Measurements from ENCODE around the gene JPH2.
A peak's percentile ranks its signal among the peaks of the same experiment; 100 is the strongest.
"Not testable (repeated sequence)": the region's sequence is repeated elsewhere in the genome, so short reads cannot be mapped to it uniquely, and the experiment has no call there.

Gene JPH2

DNA sequence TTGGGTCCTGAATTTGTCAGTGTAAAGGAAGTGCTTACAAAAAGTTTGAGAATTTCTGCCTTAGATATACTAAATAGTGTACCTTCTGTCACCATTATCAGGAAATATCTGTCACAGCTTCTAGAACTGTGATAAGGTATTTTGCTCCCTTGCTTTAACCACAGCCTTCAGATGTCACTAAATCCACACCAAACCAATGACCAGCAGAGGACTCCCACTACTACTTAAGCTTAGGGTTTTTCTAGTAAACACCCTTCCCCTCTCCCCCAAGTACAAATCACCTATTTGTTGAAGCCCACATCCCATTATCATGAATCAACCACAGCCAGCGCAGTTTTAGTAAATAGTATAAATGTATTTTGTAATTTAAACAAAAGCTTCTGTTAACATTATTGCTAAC is 8.6 kb upstream of the JPH2 start:
- Histone ChIP-seq H3K9ac (ENCODE audit: insufficient read length, low read depth) (no peak overlapping the region), H3K36me3 (ENCODE audit: insufficient read depth, insufficient read length, low read length) (peaks cover 47% of the 10 kb centered on the region), H3K9me3 (ENCODE audit: insufficient read depth, low read length) (no peaks in the 10 kb centered on the region), H3K27me3 (ENCODE audit: insufficient read depth, insufficient read length) (no peaks in the 10 kb centered on the region), H3K4me1 (ENCODE audit: insufficient read depth, insufficient read length) (no peaks in the 10 kb centered on the region), H3K4me3 (ENCODE audit: insufficient read length, low read depth) (no peak overlapping the region)
- DNase-seq (ENCODE audit: low read depth, low spot score) = no peak
- TF ChIP-seq YY1 (IDR thresholded peaks at IDR 0.05; ENCODE audit: insufficient read depth, insufficient read length) (no peak), SUZ12 (IDR thresholded peaks at IDR 0.05; ENCODE audit: extremely low read depth, insufficient read depth, insufficient read length) (no peak), ZNF274 (IDR thresholded peaks at IDR 0.05; ENCODE audit: low read depth, low read length) (no peak)

DNA sequence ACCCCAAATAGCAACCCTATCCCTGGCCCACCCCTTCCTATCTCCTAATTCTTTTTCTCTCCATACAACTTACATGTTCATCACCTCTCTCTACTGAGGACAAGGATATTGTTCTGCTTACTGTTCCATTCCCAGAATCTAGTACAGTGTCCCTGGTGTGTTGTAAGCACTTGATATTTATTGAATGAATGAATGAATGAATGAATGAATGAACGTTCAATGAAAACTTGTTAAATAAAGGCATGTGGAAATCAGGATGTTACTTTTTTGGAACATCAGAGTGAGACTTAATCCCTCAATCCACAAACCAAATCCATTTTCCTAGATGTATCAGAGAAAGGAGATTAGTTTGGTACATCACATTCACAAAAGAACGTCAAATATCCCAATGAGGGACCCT is 6.8 kb upstream of the JPH2 start:
- Histone ChIP-seq H3K4me3 (ENCODE audit: insufficient read length, low read depth) (no peak overlapping the region), H3K9ac (ENCODE audit: insufficient read length, low read depth) (no peak overlapping the region), H3K27me3 (ENCODE audit: insufficient read depth, insufficient read length) (no peaks in the 10 kb centered on the region), H3K4me1 (ENCODE audit: insufficient read depth, insufficient read length) (peaks cover 2% of the 10 kb centered on the region), H3K9me3 (ENCODE audit: insufficient read depth, low read length) (no peaks in the 10 kb centered on the region), H3K36me3 (ENCODE audit: insufficient read depth, insufficient read length, low read length) (peaks cover 29% of the 10 kb centered on the region)
- no peak for DNase-seq (ENCODE audit: low read depth, low spot score)
- TF ChIP-seq ZNF274 (IDR thresholded peaks at IDR 0.05; ENCODE audit: low read depth, low read length) (no peak), SUZ12 (IDR thresholded peaks at IDR 0.05; ENCODE audit: extremely low read depth, insufficient read depth, insufficient read length) (no peak), YY1 (IDR thresholded peaks at IDR 0.05; ENCODE audit: insufficient read depth, insufficient read length) (no peak)

DNA sequence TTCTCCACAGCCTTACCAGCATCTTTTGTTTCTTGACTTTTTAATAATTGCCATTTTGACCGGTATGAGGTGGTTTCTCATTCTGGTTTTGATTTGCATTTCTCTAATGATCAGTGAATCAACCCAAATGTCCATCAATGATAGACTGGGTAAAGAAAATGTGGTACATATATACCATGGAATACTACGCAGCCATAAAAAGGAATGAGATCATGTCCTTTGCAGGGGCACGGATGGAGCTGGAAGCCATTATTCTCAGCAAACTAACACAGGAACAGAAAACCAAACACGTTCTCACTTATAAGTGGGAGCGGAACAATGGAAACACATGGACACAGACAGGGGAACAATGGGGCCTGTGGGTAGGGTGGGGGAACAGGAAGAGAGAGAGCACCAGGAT is 4.7 kb upstream of the JPH2 start:
- H3K9ac ChIP-seq (ENCODE audit: insufficient read length, low read depth); DNase-seq (ENCODE audit: low read depth, low spot score); H3K9me3 ChIP-seq (ENCODE audit: insufficient read depth, low read length); H3K4me3 ChIP-seq (ENCODE audit: insufficient read length, low read depth); H3K4me1 ChIP-seq (ENCODE audit: insufficient read depth, insufficient read length); H3K27me3 ChIP-seq (ENCODE audit: insufficient read depth, insufficient read length): not testable (repeated sequence)
- peaks cover 13% of the 10 kb centered on the region for H3K36me3 ChIP-seq (ENCODE audit: insufficient read depth, insufficient read length, low read length)

DNA sequence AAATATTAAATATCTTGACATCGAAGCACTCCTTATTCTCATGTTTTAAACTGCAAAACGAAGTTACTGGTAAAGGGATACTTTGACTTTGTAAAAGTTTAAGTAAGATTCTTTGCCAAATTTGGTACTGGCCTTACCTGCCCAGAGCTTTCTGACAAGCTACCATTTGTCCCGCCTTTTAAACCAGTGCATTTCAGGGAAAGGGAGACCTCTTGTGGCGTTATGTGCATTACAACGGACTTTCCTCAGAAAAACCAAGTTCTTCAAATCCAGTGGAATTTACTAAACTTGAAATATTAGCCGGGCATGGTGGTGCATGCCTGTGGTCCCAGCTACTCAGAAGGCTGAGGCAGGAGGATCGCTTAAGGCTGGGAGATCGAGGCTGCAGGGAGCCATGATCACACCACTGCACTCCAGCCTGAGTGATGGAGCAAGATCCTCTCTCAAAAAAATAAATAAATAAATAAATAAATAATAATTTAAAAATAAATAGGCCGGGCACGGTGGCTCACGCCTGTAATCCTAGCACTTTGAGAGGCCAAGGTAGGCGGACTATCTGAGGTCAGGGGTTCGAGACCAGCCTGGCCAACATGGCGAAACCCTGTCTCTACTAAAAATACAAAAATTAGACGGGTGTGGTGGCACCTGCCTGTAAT is 3.3 kb upstream of the JPH2 start:
- not testable (repeated sequence) for H3K36me3 ChIP-seq (ENCODE audit: insufficient read depth, insufficient read length, low read length); H3K9me3 ChIP-seq (ENCODE audit: insufficient read depth, low read length); H3K9ac ChIP-seq (ENCODE audit: insufficient read length, low read depth)

DNA sequence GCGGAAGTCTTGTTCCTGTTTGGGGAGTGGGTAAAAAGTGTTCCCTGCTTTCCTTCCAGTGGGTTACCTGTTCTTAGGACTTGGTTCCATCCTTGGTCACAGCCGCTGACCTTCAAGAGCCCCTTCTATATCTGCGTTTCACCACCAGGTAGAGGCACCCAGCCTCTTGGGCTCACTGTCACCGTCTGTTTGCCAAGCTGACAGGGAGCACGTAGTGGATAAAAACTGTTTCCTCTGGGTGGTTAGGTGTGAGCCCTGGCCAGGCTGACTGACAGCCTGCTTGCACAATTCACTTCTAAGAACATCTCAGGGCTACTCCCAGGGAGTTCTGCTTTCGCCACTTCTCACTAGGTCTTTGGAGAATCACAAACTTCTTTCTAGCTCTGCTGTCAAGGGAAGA is 1.8 kb upstream of the JPH2 start:
- Histone ChIP-seq H3K4me1 (ENCODE audit: insufficient read depth, insufficient read length) (peaks cover 9% of the 10 kb centered on the region), H3K9me3 (ENCODE audit: insufficient read depth, low read length) (no peaks in the 10 kb centered on the region), H3K4me3 (ENCODE audit: insufficient read length, low read depth) (no peak overlapping the region), H3K9ac (ENCODE audit: insufficient read length, low read depth) (no peak overlapping the region), H3K36me3 (ENCODE audit: insufficient read depth, insufficient read length, low read length) (peaks cover 7% of the 10 kb centered on the region), H3K27me3 (ENCODE audit: insufficient read depth, insufficient read length) (no peaks in the 10 kb centered on the region)
- no peak for DNase-seq (ENCODE audit: low read depth, low spot score)
- TF ChIP-seq YY1 (IDR thresholded peaks at IDR 0.05; ENCODE audit: insufficient read depth, insufficient read length) (no peak), ZNF274 (IDR thresholded peaks at IDR 0.05; ENCODE audit: low read depth, low read length) (no peak), SUZ12 (IDR thresholded peaks at IDR 0.05; ENCODE audit: extremely low read depth, insufficient read depth, insufficient read length) (no peak)

More for the DNA sequence above, 3.3 kb upstream of the JPH2 start:
- not testable (repeated sequence) for H3K4me1 ChIP-seq (ENCODE audit: insufficient read depth, insufficient read length); H3K27me3 ChIP-seq (ENCODE audit: insufficient read depth, insufficient read length); H3K4me3 ChIP-seq (ENCODE audit: insufficient read length, low read depth)
- peak; percentile 78 for DNase-seq (ENCODE audit: low read depth, low spot score)

DNA sequence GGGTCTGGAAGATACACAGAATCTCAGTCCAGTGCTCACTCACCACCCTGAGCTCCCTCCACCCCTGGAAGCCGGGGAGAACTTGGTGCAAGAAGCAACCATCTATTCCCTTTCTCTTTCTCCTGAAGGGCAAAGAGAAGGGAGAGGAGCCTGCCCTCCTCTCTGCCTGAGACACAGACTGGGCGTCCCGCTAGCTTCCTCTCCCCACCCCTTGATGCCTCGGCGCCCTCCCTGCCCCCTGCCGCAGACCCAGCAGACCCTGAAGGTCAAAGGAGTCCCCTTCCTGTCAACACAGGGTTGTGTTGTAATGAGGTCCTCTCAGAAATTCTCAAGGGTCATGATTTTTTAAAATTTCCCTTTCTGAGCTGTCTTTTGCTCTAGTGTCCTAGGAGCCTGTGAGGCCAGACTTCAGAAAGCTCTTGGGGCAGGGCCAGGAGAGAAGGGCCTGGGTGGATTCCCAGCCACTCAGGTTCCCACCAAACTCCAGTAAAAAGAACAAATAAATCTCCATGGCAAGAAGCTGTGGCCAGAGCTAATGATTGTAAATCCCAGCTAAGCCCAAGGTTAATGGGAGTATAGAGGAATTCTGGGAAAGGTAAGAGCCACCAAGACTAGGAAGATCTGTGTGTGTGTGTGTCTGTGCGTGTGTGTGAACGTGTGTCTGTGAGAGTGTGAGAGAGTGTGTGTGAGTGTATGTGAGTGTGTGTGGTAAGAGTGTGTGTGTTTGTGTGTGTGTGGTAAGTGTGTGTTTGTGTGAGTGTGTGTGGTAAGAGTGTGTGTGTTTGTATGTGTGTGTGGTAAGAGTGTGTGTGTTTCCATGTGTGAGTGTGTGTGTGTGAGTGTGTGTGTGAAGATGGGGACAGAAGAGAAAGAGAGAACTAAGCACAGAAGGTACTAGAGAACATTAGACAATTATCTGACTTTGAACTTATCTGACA is 1.1 kb upstream of the JPH2 start:
- Histone ChIP-seq H3K4me3 (ENCODE audit: insufficient read length, low read depth) (peak overlapping the region; percentile 42), H3K9ac (ENCODE audit: insufficient read length, low read depth) (peak overlapping the region; percentile 74)

DNA sequence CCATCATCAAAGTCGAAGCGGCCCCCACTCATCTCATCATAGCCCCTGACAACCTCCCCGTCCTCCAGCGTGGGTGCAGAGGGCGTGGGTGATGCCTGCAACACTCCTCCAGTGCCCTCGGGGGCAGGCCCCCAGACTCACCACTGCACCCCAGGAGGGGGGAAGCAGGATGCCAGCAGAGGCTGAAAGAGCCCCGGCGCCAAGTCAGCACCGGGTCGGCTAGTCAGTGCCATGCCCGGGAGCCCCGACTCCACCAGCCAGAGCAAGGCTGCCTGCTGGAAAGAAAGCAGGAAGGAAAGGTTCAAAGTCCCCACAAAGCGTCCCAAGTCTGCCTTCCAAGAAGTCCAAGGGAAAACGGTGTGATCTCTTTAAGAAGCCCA is 324 bp downstream of the JPH2 start:
- H3K9ac ChIP-seq (ENCODE audit: insufficient read length, low read depth) = peak overlapping the region; percentile 70
- H3K27me3 ChIP-seq (ENCODE audit: insufficient read depth, insufficient read length) = no peaks in the 10 kb centered on the region
- H3K4me3 ChIP-seq (ENCODE audit: insufficient read length, low read depth) = peak overlapping the region; percentile 42

More for the DNA sequence above, 1.1 kb upstream of the JPH2 start:
- Histone ChIP-seq H3K36me3 (ENCODE audit: insufficient read depth, insufficient read length, low read length) (peaks cover 14% of the 10 kb centered on the region), H3K4me1 (ENCODE audit: insufficient read depth, insufficient read length) (peaks cover 14% of the 10 kb centered on the region), H3K27me3 (ENCODE audit: insufficient read depth, insufficient read length) (no peaks in the 10 kb centered on the region), H3K9me3 (ENCODE audit: insufficient read depth, low read length) (no peaks in the 10 kb centered on the region)
- no peak for DNase-seq (ENCODE audit: low read depth, low spot score)
- TF ChIP-seq SUZ12 (IDR thresholded peaks at IDR 0.05; ENCODE audit: extremely low read depth, insufficient read depth, insufficient read length) = no peak
- no peak for TF ChIP-seq YY1 (IDR thresholded peaks at IDR 0.05; ENCODE audit: insufficient read depth, insufficient read length)
- TF ChIP-seq ZNF274 (IDR thresholded peaks at IDR 0.05; ENCODE audit: low read depth, low read length) = no peak

More for the DNA sequence above, 324 bp downstream of the JPH2 start:
- no peak for TF ChIP-seq ZNF274 (IDR thresholded peaks at IDR 0.05; ENCODE audit: low read depth, low read length)
- no peak for TF ChIP-seq YY1 (IDR thresholded peaks at IDR 0.05; ENCODE audit: insufficient read depth, insufficient read length)
- TF ChIP-seq SUZ12 (IDR thresholded peaks at IDR 0.05; ENCODE audit: extremely low read depth, insufficient read depth, insufficient read length) = no peak
- peaks cover 15% of the 10 kb centered on the region for H3K4me1 ChIP-seq (ENCODE audit: insufficient read depth, insufficient read length)
- no peak for DNase-seq (ENCODE audit: low read depth, low spot score)
- H3K36me3 ChIP-seq (ENCODE audit: insufficient read depth, insufficient read length, low read length) = peaks cover 22% of the 10 kb centered on the region
- no peaks in the 10 kb centered on the region for H3K9me3 ChIP-seq (ENCODE audit: insufficient read depth, low read length)

All from NT2/D1 (cell line).